Measurements from ENCODE around the gene CHRNA9.

CHRNA9 gene

DNA sequence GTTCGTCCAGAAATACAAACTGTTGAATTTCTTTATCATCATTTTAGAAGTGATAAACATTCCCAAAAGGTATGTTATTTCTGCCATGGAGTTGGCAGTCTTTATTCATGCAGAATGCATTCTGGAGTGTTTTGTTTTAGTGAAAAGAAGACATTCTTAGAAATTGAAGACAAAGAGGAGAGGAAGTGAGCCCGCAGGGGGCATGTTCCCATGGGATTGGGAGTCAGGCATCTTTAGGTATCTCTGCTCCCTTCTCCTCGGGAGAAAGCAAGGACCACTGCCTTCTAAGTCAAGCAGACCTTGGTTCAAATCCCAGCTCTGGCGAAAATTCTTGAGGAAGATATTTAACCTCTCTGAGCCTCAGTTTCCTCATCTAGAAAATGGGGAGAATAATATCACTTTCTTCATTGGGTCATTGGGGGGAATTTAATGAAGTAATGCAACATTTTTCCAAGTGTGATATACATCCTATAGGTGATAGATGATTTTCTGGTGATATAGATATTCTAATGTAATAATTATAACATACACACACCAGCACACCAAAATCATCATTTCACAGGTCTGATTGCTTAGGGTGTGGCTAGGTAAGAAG is 26.5 kb upstream of the CHRNA9 start:
- DNase-seq (ENCODE audit: low read depth in 2 of 2, low spot score in 1 of 2) = no peak

DNA sequence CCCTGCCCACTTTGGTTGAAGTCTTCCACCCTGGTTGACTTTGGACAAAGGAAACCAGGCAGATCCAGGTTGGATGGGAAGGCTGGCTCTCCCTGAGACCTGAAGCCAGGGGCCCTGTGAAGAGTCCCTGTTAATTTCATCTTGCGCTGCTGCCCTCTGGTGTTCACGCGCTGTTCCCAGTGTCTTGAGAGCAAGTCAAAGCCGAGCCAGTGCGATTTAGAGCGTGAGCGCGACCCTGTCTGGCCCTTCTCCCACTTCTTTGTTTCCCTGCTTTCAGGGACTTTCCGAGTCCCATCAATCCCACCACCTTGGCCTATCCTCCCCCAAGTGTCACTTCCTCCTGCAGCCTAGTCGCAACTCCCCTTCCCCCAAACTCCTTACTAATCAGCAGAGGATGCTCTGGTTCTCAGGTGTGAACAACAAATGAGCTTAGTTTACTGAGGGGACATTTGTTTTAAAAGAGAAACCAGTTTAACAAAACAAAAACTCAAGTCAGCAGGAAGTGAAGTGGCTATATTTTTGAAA is 25.8 kb upstream of the CHRNA9 start:
- DNase-seq (ENCODE audit: low read depth in 2 of 2, low spot score in 1 of 2) = peak; percentile 73 to 92

DNA sequence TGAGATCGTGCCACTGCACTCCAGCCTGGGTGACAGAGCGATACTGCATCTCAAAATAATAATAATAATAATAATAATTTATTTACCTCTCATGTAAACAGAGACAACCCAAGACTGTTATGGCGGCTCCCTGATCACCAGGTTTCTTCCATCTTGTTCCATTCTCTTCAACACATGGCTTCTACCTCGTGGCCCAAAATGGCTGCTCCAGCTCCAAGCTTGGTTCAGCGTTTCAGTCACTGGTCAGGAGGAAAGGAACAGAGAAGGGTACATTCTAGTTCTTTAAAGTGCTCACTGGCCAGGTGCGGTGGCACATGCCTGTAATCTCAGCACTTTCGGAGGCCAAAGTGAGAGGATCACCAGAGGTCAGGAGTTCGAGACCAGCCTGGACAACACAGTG is 24.9 kb upstream of the CHRNA9 start:
- no peak for DNase-seq (ENCODE audit: low read depth in 2 of 2, low spot score in 1 of 2)

DNA sequence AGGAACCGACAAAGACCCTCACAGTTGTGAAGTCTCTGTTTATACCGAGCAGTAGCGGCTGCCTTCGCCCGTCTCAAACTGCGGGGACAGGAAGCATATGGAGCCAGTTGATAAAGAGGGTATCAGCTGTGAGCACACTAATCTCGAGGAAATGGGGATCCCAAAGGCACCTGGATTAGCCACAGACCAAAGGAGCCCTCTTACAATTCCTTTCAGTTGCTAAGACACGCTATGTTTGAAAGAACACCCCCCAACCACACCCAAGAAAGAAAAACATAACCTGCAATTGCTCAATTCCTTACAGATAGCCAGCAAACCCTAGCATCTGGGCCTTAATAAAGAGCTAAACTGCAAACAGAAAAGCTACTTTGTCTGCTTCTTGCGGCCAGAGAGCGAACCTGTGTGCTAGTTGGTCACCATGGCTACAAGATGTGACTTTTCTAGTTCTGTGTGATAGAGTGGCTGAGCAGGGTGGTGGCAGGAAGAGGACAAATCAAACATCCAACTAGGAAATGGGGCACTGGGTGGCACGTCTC is 23.3 kb upstream of the CHRNA9 start:
- DNase-seq (ENCODE audit: low read depth in 2 of 2, low spot score in 1 of 2) = no peak

GRCh38 chr4:40314951-40315350 is 20.2 kb upstream of the CHRNA9 start:
- no peak for DNase-seq (ENCODE audit: low read depth in 2 of 2, low spot score in 1 of 2)

- no peak for DNase-seq (ENCODE audit: low read depth in 2 of 2, low spot score in 1 of 2)
These were observed 18.8 kb upstream of the CHRNA9 start for GRCh38 chr4:40316333-40316781.

DNA sequence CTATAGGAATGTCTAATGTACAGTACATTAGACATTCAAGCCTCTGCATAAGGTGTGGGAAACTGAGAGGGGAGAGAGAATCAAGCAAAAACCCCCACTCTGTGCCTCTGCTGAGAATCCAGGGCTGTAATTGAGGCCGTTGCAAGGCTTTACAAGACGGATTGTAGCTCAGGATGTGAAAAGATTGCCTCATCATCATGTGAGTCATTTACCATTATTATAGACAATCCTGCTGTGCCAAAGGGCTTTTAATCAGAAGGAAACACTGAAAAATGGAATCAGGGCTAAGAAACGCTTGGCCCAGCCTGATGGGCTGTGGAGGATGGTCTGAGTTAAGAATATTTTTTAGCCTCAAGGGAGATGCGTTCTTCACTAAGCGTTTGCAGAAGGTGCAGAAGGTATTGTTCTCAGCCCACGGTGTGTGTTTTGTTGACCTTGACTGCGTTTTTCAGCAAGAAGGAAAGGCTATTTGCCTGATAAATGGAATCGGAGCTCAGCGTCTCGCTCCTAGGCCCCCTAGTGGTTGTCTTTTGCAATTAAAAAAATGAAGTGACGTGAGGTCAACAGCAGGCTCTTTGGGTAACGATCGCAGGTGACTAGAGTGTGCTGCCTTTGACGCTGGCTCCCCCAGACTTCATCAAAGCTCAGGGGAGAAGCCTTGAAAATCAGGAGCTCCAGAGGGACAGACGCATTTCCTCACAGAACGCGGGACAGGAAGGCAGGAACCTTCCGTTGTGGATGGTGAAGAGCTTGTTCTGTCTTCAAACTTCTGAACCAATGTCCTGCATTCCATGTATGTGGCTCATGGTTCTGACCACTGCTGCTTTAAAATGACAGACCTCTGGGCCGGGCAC is 18.1 kb upstream of the CHRNA9 start:
- peak in 1 of 2 donors; percentile 22 for DNase-seq (ENCODE audit: low read depth in 2 of 2, low spot score in 1 of 2)

- DNase-seq (ENCODE audit: low read depth in 2 of 2, low spot score in 1 of 2) = no peak
These were observed 17.0 kb upstream of the CHRNA9 start for GRCh38 chr4:40317916-40318658.

- DNase-seq (ENCODE audit: low read depth in 2 of 2, low spot score in 1 of 2) = no peak
These were observed 13.4 kb upstream of the CHRNA9 start for GRCh38 chr4:40321574-40322275.

- DNase-seq (ENCODE audit: low read depth in 2 of 2, low spot score in 1 of 2) = no peak
These were observed 12.3 kb upstream of the CHRNA9 start for GRCh38 chr4:40322811-40323210.

DNA sequence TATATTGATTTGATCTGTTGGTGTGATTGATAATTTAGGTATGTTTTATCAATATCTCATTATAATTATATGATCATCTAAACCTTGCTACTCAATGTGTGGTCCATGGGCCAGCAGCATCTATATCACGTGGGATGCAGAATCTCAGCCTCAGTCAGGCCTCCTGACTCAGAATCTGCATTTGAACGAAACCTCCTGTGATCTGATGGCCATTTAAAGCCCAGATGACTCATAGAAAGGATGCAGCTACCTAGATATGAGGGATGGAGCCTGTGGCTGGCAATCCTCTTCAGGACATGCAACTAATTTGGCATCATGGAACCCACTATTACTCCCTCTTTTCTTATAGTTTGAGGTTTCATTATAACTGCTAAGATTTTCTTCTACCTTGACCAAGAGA is 11.3 kb upstream of the CHRNA9 start:
- DNase-seq (ENCODE audit: low read depth in 2 of 2, low spot score in 1 of 2) = no peak

- peak in 1 of 2 donors; percentile 40 for DNase-seq (ENCODE audit: low read depth in 2 of 2, low spot score in 1 of 2)
These were observed 9.6 kb upstream of the CHRNA9 start for GRCh38 chr4:40325406-40326019.

GRCh38 chr4:40327340-40327739 is 7.8 kb upstream of the CHRNA9 start:
- no peak for DNase-seq (ENCODE audit: low read depth in 2 of 2, low spot score in 1 of 2)

DNA sequence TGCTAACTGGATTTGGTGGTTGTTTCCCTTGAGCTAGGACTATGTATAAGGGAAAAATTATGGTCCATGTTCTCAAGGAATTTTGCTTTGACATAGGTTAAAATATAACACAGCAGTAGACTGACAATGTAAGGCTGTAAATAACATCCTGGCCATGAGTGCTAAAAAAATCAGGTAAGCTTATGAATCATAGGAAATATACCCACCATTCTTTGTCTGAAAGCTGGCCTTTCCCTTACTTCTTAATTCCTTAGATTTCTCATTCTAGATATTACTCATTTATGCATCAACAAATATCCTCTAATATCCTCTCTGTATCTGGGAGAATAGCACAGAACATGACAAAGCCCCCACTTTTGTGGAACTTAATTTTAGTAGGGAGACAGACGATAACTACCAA is 6.8 kb upstream of the CHRNA9 start:
- no peak for DNase-seq (ENCODE audit: low read depth in 2 of 2, low spot score in 1 of 2)

GRCh38 chr4:40329805-40330204 is 5.3 kb upstream of the CHRNA9 start:
- no peak for DNase-seq (ENCODE audit: low read depth in 2 of 2, low spot score in 1 of 2)

DNA sequence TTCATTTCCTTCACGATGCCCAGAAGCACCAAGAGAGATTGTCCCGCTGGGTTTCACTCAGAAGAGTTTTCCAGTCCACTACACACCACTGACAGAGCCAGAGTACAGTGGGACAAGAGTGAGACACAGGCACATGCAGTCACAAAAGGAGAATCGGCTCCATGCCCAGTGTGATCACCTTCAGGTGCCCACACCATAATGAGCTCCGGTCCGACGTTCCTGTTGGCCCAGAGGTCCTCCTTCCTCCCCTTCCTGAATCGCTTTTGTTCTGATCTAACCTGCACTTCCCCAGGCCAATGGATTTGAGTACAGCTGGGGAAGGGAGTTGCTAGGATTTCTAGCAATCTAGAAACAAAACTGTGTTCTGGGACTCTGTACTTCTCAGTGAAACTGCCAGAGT is 4.6 kb upstream of the CHRNA9 start:
- no peak for DNase-seq (ENCODE audit: low read depth in 2 of 2, low spot score in 1 of 2)

DNA sequence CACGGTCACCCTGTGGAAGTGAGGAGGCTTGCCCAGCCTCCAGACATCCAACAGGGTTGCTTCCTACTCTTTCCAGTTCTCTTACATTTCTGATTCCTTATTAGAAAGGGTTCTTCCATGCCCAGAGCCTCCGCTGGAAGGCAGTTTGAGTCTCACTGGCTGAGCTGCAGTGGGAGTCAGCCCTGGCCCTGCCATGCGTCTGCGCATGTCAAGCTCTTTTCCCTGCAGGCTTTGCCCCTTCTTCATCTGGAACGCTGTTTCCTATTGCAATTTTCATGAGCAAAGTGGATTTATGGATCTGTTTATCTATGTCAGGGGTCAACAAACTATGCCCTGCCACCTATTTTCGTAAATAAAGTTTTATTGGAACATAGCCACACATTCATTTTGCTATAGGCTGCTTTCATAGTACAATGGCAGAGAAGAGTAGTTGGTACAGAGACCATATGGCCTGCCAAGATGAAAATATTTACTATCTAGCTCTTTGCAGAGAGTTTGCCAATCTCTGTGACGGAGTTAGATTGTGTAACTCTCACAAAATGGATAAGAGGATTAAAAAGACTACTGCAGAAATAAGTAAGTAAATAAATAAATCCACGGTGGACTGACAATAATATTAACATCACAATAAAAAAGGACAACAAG is 3.9 kb upstream of the CHRNA9 start:
- no peak for DNase-seq (ENCODE audit: low read depth in 2 of 2, low spot score in 1 of 2)

DNA sequence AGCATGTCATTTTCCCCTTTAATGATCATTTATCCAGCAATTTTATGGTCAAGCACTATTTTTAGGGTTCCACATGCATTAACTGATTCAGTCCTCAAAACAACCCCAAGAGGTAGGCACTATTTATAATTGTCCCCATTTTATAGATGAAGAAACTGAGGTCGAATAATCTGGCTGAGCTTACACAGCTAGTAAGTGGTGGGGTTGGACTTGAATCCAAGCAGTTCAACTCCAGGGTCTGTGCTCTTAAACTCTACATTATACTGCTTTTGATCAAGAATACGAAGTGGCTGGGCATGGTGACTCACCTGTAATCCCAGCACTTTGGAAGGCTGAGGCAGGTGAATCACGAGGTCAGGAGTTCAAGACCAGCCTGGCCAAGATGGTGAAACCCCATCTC is 3.2 kb upstream of the CHRNA9 start:
- no peak for DNase-seq (ENCODE audit: low read depth in 2 of 2, low spot score in 1 of 2)

DNA sequence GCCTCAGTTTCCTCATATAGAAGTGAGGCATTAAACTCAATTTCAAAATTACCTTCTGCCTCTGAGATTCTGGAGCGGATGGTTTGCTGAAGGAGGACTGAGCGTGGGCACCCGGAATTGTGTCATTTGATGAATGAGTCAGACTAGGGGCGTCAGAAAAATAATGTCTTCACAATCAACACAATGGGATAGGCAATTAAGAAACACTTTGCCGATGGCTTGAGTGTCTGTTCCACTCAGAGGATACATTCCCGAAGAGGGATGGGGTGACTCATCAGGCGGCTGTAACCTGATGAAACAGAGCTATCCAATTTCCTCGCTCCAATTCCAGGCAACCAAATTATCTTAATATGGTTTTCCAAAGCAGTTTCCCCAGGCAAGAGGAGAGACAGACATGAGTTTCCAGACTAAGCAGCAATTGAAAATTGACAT is 1.2 kb upstream of the CHRNA9 start:
- DNase-seq (ENCODE audit: low read depth in 2 of 2, low spot score in 1 of 2) = no peak

GRCh38 chr4:40335525-40335894 is 377 bp downstream of the CHRNA9 start:
- DNase-seq (ENCODE audit: low read depth in 2 of 2, low spot score in 1 of 2) = no peak

Measured in stimulated activated CD8-positive, alpha-beta memory T cell treated with anti-CD3 and anti-CD28 coated beads, Interleukin-4, amount 100 ng/mL, for 4 hours (primary cell).